PFSK-1 (cell line): ENCODE results near the gene PITPNM3.

ENCODE experiments used
- TAF1 ChIP-seq: IDR thresholded peaks from 2 replicates; pipeline ENCODE4 v1.6.1; 2012; ENCODE audit warnings: low read length, control low read depth, borderline replicate concordance; ENCODE audit not compliant: insufficient read depth
- TF ChIP-seq, protein P1 (sequence below), 2 experiments: IDR thresholded peaks; 2 replicates each; pipeline versions ENCODE4 v1.6.1 to v1.8.0; 2011 to 2012; ENCODE audit warnings: low read depth in 2 of 2, low read length in 2 of 2, control low read depth in 1 of 2, inconsistent platforms in 1 of 2, mild to moderate bottlenecking in 1 of 2, moderate library complexity in 1 of 2; ENCODE audit not compliant: insufficient read depth in 1 of 2

DNA sequence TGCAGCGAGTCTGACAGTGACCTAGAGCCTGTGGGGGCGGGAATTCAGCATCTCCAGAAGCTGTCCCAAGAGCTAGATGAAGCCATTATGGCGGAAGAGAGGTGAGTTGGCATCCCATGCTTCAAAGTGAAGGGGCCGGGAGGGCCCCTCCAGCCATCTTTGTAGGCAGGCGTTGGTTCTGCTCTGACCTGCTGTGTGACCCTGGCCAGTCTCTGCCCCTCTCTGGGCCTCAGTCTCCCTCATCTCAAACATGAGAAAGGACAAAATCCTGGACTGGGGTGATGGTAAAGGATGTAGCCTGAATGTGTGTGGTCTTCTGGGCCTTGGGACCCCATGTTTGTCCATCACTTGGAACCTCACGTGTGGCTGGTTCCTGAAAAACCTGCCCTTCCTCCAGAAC lies 107.0 kb downstream of the PITPNM3 start:
- TF ChIP-seq, protein P1, sequence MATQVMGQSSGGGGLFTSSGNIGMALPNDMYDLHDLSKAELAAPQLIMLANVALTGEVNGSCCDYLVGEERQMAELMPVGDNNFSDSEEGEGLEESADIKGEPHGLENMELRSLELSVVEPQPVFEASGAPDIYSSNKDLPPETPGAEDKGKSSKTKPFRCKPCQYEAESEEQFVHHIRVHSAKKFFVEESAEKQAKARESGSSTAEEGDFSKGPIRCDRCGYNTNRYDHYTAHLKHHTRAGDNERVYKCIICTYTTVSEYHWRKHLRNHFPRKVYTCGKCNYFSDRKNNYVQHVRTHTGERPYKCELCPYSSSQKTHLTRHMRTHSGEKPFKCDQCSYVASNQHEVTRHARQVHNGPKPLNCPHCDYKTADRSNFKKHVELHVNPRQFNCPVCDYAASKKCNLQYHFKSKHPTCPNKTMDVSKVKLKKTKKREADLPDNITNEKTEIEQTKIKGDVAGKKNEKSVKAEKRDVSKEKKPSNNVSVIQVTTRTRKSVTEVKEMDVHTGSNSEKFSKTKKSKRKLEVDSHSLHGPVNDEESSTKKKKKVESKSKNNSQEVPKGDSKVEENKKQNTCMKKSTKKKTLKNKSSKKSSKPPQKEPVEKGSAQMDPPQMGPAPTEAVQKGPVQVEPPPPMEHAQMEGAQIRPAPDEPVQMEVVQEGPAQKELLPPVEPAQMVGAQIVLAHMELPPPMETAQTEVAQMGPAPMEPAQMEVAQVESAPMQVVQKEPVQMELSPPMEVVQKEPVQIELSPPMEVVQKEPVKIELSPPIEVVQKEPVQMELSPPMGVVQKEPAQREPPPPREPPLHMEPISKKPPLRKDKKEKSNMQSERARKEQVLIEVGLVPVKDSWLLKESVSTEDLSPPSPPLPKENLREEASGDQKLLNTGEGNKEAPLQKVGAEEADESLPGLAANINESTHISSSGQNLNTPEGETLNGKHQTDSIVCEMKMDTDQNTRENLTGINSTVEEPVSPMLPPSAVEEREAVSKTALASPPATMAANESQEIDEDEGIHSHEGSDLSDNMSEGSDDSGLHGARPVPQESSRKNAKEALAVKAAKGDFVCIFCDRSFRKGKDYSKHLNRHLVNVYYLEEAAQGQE (IDR thresholded peaks at IDR 0.05; ENCODE audit: insufficient read depth in 1 of 2, low read depth in 2 of 2, low read length in 2 of 2), result no peak
- TF ChIP-seq TAF1, result no peak
